HG02840 (cell line): Measurements from ENCODE around the gene OCIAD2.
"Not testable (repeated sequence)": the region's sequence is repeated elsewhere in the genome, so short reads cannot be mapped to it uniquely, and the experiment has no call there.

Source experiments
- ATAC-seq: cut with Tn5 transposase; IDR thresholded peaks from one replicate; pipeline ENCODE4 v1.9.1; 2021; ENCODE audit warnings: mild to moderate bottlenecking, moderate library complexity, moderate number of reproducible peaks; ENCODE audit not compliant: unreplicated experiment, low FRiP score

Gene OCIAD2

DNA sequence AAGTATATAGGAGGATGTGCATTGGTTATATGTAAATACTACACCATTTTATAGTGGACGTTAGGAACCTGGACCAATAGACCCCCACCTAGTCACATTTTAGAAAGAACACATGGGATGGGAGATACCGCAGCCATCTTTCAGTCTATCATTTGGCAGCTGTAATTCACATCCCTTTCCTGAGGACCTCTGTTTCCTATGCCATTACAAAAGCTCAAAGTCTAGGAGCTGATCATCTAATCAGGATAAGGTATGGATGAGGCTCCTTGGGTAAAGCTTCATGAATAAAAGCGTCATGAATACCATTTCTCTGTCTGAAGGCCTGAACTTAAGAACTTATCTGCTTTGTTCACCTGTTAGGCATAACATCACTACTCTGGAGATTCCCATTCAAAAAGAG lies 44.5 kb downstream of the OCIAD2 start:
- ATAC-seq: no peak

DNA sequence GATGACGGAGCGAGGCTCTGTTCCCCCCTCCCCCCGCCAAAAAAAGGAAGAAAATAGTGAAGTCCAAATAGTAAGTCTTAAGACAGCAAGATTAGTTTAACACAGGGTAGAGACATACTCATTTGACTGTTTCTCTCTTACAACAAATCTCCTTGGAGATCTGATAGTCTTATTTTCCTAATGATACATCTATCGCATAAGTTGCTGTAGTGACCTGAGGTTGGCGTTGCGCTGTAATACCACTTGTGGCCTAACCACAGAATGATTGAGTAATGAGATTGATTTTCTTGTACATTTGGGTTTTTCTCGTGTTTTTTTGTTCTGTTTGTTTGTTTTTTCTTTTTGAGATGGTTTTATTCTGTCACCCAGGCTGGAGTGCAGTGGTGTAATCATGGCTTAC lies 48.4 kb downstream of the OCIAD2 start:
- ATAC-seq: no peak

GRCh38 chr4:48854982-48855381 lies 51.6 kb downstream of the OCIAD2 start:
- ATAC-seq: no peak

GRCh38 chr4:48854395-48854683 lies 52.2 kb downstream of the OCIAD2 start:
- no peak for ATAC-seq

- no peak for ATAC-seq
Measured at GRCh38 chr4:48853604-48854394, 52.8 kb downstream of the OCIAD2 start.

GRCh38 chr4:48851651-48852050 lies 54.9 kb downstream of the OCIAD2 start:
- no peak for ATAC-seq

DNA sequence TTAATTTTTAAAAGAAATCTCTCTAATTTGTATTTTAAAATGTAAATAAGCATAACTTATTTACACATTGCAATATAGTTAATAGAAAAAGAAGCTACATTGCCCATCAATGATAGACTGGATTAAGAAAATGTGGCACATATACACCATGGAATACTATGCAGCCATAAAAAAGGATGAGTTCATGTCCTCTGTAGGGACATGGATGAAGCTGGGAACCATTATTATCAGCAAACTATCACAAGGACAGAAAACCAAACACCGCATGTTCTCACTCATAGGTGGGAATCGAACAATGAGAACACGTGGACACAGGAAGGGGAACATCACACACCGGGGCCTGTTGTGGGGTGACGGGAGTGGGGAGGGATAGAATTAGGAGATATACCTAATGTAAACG lies 57.8 kb downstream of the OCIAD2 start:
- not testable (repeated sequence) for ATAC-seq

DNA sequence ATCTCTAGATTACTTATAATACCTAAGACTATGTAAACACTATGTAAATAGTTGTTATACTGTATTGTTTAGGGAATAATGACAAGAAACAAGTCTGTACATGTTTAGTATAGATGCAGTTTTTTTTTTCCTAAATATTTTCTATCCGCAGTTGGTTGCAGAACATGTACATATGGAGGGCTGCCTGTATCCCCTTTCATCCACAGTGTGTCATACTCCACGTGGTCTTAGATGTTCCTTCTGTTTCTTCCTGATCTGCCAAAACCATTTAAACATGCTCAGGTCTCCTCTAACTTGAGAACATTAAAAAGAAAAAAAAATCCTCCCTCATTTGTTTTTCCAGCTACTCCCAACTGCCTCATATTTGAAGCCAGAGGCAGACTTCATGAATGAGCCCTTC lies 61.7 kb downstream of the OCIAD2 start:
- no peak for ATAC-seq

GRCh38 chr4:48841045-48841827 lies 65.3 kb downstream of the OCIAD2 start:
- ATAC-seq: no peak

DNA sequence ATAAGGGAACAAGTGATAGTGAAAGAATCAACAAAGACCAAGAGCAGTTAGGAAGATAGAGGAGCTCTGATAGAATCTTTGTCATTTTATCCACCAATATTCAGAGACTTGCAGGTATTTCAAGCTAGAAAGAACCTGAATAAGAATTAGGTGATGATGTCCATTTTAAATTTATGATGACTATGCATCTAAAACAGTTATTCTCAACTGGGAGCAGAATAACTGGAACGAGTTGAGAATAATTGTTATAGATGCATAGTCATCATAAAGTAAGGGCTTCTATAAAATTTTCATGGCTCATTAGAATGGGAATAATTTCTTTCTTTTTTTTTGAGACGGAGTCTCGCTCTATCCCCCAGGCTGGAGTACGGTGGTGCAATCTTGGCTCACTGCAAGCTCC lies 69.9 kb downstream of the OCIAD2 start:
- ATAC-seq: no peak
